Measurements from ENCODE around the gene FAM234B. TPM values are rescaled to one million over a fixed set of nuclear protein-coding genes. Genes with fewer than 3 reads are reported as not detected.

The FAM234B gene
- total RNA-seq, 3 donors from 2014 or later (not counting 1 experiment from before 2014, with no cell fraction given), result 5.5 to 8.7 (median 6.6) TPM

DNA sequence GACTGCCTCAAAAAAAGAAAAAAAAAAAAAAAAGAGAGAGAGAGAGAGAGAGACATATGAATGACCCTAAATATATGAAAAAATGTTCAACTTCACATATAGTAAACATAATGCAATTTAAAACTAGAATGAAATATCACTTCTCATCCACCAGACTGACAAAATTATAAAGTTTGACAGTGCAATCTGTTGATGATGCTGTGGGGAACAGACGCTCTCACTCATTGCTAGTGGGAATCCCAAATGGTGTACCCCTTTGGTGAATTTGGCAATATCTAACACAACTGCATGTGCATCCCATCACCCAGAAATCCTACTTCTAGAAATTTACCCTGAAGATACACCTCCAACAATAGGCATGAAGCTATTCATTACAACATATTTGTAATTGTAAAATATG, 61.6 kb downstream of the FAM234B start:
- H3K27me3 Mint-ChIP-seq (ENCODE audit: low read depth in 2 of 2), result peaks cover 20 to 26% of the 10 kb centered on the region in 2 donors
- peak overlapping the region in 1 of 2 donors; percentile 16 for H3K27ac Mint-ChIP-seq
- H3K4me3 Mint-ChIP-seq, result no peak overlapping the region
- intact Hi-C loops (cut with micrococcal nuclease), result no loop called here
- no peaks in the 10 kb centered on the region for H3K9me3 Mint-ChIP-seq
- H3K27me3 ChIP-seq (ENCODE audit: control insufficient read depth, insufficient read depth, low read length), result no peaks in the 10 kb centered on the region
- DNase-seq (no peak), ATAC-seq (no peak)
- H3K9me3 ChIP-seq (ENCODE audit: control insufficient read depth, insufficient read depth, low read length), result no peaks in the 10 kb centered on the region
- 86% methylated on average over 1 of the region's 1 CpG for WGBS (ENCODE audit: insufficient coverage)
- no peak overlapping the region for H3K27ac ChIP-seq (ENCODE audit: low read length)
- peaks cover 9% of the 10 kb centered on the region for H3K4me1 ChIP-seq (ENCODE audit: control insufficient read depth, insufficient read depth, low read length)
- H3K36me3 Mint-ChIP-seq, result no peaks in the 10 kb centered on the region
- no peak for TF ChIP-seq CTCF (IDR thresholded peaks at IDR 0.05)
- no peaks in the 10 kb centered on the region for H3K36me3 ChIP-seq (ENCODE audit: control insufficient read depth, insufficient read depth, low read length)
- peaks cover 16% of the 10 kb centered on the region in 2 donors for H3K4me1 Mint-ChIP-seq
- H3K4me3 ChIP-seq (ENCODE audit: low read length), result no peak overlapping the region

DNA sequence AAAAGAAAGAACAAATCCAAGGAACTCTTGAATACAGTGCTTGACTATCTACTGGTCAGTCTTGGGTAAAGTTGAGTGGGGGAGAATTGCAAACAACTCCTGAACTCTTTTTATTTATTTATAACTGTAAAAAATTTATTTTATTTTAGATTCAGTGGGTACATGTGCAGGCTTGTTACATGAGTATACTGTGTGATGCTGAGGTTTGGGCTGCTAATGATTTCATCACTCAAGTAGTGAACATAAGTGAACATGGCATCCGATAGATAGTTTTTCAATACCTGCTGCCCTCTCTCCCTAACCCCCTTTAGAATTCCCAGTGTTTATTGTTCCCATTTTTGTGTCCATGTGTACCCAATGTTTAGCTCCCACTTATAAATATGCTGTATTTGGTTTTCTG, 62.5 kb downstream of the FAM234B start:
- H3K9me3 Mint-ChIP-seq, result no peaks in the 10 kb centered on the region
- ATAC-seq, result no peak
- Histone ChIP-seq H3K4me3 (ENCODE audit: low read length) (no peak overlapping the region), H3K4me1 (ENCODE audit: control insufficient read depth, insufficient read depth, low read length) (peaks cover 4% of the 10 kb centered on the region), H3K9me3 (ENCODE audit: control insufficient read depth, insufficient read depth, low read length) (no peaks in the 10 kb centered on the region), H3K27ac (ENCODE audit: low read length) (no peak overlapping the region), H3K27me3 (ENCODE audit: control insufficient read depth, insufficient read depth, low read length) (no peaks in the 10 kb centered on the region), H3K36me3 (ENCODE audit: control insufficient read depth, insufficient read depth, low read length) (no peaks in the 10 kb centered on the region)
- TF ChIP-seq CTCF (IDR thresholded peaks at IDR 0.05), result no peak
- H3K27ac Mint-ChIP-seq, result peak overlapping the region in 1 of 2 donors; percentile 16
- peaks cover 21 to 32% of the 10 kb centered on the region in 2 donors for H3K27me3 Mint-ChIP-seq (ENCODE audit: low read depth in 2 of 2)
- no peaks in the 10 kb centered on the region for H3K36me3 Mint-ChIP-seq
- DNase-seq, result no peak
- 100% methylated on average over 1 of the region's 1 CpG for WGBS (ENCODE audit: insufficient coverage)
- no peak overlapping the region for H3K4me3 Mint-ChIP-seq
- intact Hi-C loops (cut with micrococcal nuclease), result no loop called here
- H3K4me1 Mint-ChIP-seq, result peaks cover 7 to 8% of the 10 kb centered on the region in 2 donors

GRCh38 chr12:13112968-13113367, 68.8 kb downstream of the FAM234B start:
- ATAC-seq (no peak), DNase-seq (no peak)
- Mint-ChIP-seq H3K36me3 (no peaks in the 10 kb centered on the region), H3K27me3 (ENCODE audit: low read depth in 2 of 2) (peaks cover 32 to 70% of the 10 kb centered on the region in 2 donors), H3K4me3 (no peak overlapping the region), H3K27ac (no peak overlapping the region), H3K9me3 (no peaks in the 10 kb centered on the region), H3K4me1 (no peaks in the 10 kb centered on the region)
- Histone ChIP-seq H3K4me1 (ENCODE audit: control insufficient read depth, insufficient read depth, low read length) (no peaks in the 10 kb centered on the region), H3K27ac (ENCODE audit: low read length) (no peak overlapping the region), H3K4me3 (ENCODE audit: low read length) (no peak overlapping the region), H3K9me3 (ENCODE audit: control insufficient read depth, insufficient read depth, low read length) (peaks cover 2% of the 10 kb centered on the region), H3K27me3 (ENCODE audit: control insufficient read depth, insufficient read depth, low read length) (peaks cover 6% of the 10 kb centered on the region), H3K36me3 (ENCODE audit: control insufficient read depth, insufficient read depth, low read length) (no peaks in the 10 kb centered on the region)
- intact Hi-C loops (cut with micrococcal nuclease), result no loop called here
- WGBS (ENCODE audit: insufficient coverage), result 89% methylated on average over 6 of the region's 6 CpGs
- no peak for TF ChIP-seq CTCF (IDR thresholded peaks at IDR 0.05)
